IPS DF 6.9 (cell line): ENCODE data around the gene DCLK2.

ENCODE experiments used
- DNase-seq: peaks from one replicate; pipeline ENCODE4 v3.0.0-alpha.2; 2013; ENCODE audit warnings: low read depth, low spot score
- H3K27ac ChIP-seq: one replicate; pipeline ENCODE4 v1.5.1; 2013; ENCODE audit warnings: low read length, control low read depth
- H3K27me3 ChIP-seq: 2 replicates; pipeline ENCODE4 v1.6.1; 2013; ENCODE audit warnings: mild to moderate bottlenecking, low read length; ENCODE audit not compliant: control insufficient read depth, insufficient read depth
- H3K36me3 ChIP-seq: 2 replicates; pipeline ENCODE4 v1.6.1; 2013; ENCODE audit warnings: low read length; ENCODE audit not compliant: control insufficient read depth, insufficient read depth
- H3K4me1 ChIP-seq: 2 replicates; pipeline ENCODE4 v1.6.1; 2013; ENCODE audit warnings: low read length; ENCODE audit not compliant: control insufficient read depth, insufficient read depth
- H3K4me3 ChIP-seq: 2 replicates; pipeline ENCODE4 v1.5.1; 2013; ENCODE audit warnings: mild to moderate bottlenecking, low read length
- H3K9me3 ChIP-seq: 2 replicates; pipeline ENCODE4 v1.6.1; 2013; ENCODE audit warnings: low read length, inconsistent platforms; ENCODE audit not compliant: control insufficient read depth, insufficient read depth
- WGBS: extraction: QIAGEN DNeasy Blood & Tissue Kit; methylation state at CpG from one replicate; pipeline ENCODE4 v1.1.7; 2013; ENCODE audit warnings: mixed read lengths, missing lambda C conversion rate; ENCODE audit not compliant: insufficient read length, insufficient coverage; 5-methylcytosine and 5-hydroxymethylcytosine counted together

The DCLK2 gene

DNA sequence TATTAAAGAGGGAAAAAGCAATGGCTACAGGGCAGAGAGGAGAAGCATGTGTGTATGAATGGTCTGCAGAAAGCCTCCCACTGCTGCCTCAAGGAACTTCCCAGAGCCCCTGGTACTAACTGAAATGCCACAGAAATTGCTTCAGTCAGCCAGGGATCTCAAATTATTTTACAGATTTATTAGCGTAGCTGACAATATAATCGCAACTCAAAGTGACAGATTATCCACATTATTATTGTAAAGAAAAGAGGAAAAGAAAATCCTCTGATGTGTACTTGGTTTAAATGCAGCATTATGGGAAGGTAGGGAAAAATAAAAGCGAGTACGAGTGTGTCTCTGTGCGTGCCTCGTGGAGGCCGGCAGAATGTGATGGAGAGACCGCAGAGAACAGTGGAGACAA is 202.7 kb downstream of the DCLK2 start:
- DNase-seq, result no peak
- no peaks in the 10 kb centered on the region for H3K9me3 ChIP-seq
- H3K27ac ChIP-seq, result no peak overlapping the region
- no CpG with 5 or more reads among the region's 8 CpGs for WGBS
- peaks cover 2% of the 10 kb centered on the region; the same call in 1 of the 2 replicates for H3K36me3 ChIP-seq
- no peak overlapping the region for H3K4me3 ChIP-seq
- no peaks in the 10 kb centered on the region for H3K27me3 ChIP-seq
- no peaks in the 10 kb centered on the region for H3K4me1 ChIP-seq

DNA sequence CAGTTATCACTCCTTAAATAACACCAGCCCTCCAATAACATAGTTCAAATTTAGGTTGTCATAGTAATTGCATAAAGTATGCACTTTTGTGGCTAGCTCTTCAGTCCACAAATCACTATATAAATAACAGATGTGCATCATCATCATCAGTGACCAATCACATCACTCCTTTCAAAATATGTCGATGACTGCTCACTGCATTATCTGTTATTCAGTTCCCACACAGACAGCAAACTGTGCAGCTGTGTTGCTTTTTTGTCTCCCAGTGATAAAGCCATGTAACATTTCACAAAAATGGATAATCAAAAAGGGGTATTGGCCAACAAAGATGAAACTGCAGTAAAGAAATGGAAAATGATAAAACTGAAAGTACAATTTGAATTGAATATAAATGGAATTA is 205.4 kb downstream of the DCLK2 start:
- Histone ChIP-seq H3K4me3 (no peak overlapping the region), H3K36me3 (no peaks in the 10 kb centered on the region), H3K9me3 (no peaks in the 10 kb centered on the region), H3K4me1 (no peaks in the 10 kb centered on the region), H3K27me3 (no peaks in the 10 kb centered on the region), H3K27ac (no peak overlapping the region)
- no CpG with 5 or more reads among the region's 1 CpG for WGBS
- DNase-seq, result no peak

DNA sequence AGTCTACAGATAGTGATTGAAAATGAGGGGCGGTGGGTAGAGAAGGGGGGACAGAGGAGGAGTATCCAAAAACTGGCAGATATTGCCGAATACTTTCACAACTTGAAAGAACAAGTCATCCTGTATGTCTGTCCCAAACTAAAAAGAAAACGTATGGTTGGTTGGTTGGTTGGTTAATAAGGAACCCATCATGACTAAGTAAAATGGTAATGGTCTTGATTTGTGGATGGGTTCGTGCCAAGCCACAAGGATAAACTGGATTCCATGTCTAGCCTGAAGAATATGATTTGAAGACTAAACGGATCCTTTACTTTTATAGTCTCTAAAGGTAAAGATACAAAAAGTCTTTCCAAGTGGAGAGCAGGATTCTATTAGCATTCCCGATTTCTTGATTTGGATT is 208.4 kb downstream of the DCLK2 start:
- H3K4me3 ChIP-seq, result no peak overlapping the region
- H3K27me3 ChIP-seq, result no peaks in the 10 kb centered on the region
- H3K4me1 ChIP-seq, result no peaks in the 10 kb centered on the region
- H3K36me3 ChIP-seq, result no peaks in the 10 kb centered on the region
- no peak overlapping the region for H3K27ac ChIP-seq
- no CpG with 5 or more reads among the region's 6 CpGs for WGBS
- DNase-seq, result no peak
- no peaks in the 10 kb centered on the region for H3K9me3 ChIP-seq

DNA sequence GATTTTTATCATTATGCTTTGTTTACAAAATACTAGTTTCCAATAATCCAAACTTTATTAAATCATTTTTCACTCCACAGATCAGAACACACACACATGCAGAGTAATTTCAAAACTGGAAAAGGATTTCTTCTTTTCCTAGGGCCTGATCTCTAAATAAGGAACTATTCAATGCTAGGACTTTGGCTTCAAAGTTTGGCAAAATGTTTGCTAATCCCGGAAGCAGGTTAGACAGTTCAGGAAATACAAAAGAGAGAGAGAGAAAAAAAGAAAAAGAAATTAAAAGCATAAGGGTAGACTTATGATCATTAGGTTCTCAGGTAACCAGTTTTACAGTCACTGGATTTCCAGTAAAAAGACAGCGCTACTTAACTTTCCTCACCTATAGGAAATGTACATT is 211.0 kb downstream of the DCLK2 start:
- H3K9me3 ChIP-seq, result no peaks in the 10 kb centered on the region
- WGBS, result no CpG with 5 or more reads among the region's 2 CpGs
- no peaks in the 10 kb centered on the region for H3K27me3 ChIP-seq
- H3K4me3 ChIP-seq, result no peak overlapping the region
- H3K27ac ChIP-seq, result no peak overlapping the region
- no peaks in the 10 kb centered on the region for H3K36me3 ChIP-seq
- H3K4me1 ChIP-seq, result no peaks in the 10 kb centered on the region
- DNase-seq, result no peak

DNA sequence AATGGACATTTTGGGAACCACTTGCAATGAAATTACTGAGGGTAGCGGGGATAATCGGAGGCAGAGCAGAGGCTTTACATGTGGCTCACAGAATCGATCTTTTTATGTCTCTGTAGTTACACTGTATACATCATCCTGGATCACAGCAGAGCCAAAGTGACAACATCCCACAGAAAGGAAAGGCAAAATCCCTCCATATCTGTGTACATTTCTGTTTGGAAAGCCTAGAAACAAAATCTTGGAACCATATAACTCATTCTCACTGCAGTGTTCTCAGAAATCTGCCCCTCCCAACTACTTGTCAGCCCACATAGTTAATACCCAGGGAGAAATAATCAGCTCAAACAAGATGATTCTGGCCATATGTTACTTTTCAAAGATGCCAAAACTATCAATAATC is 211.6 kb downstream of the DCLK2 start:
- no peak overlapping the region for H3K4me3 ChIP-seq
- H3K27me3 ChIP-seq, result no peaks in the 10 kb centered on the region
- WGBS, result no CpG with 5 or more reads among the region's 3 CpGs
- H3K9me3 ChIP-seq, result no peaks in the 10 kb centered on the region
- no peaks in the 10 kb centered on the region for H3K4me1 ChIP-seq
- H3K36me3 ChIP-seq, result no peaks in the 10 kb centered on the region
- no peak overlapping the region for H3K27ac ChIP-seq
- no peak for DNase-seq

DNA sequence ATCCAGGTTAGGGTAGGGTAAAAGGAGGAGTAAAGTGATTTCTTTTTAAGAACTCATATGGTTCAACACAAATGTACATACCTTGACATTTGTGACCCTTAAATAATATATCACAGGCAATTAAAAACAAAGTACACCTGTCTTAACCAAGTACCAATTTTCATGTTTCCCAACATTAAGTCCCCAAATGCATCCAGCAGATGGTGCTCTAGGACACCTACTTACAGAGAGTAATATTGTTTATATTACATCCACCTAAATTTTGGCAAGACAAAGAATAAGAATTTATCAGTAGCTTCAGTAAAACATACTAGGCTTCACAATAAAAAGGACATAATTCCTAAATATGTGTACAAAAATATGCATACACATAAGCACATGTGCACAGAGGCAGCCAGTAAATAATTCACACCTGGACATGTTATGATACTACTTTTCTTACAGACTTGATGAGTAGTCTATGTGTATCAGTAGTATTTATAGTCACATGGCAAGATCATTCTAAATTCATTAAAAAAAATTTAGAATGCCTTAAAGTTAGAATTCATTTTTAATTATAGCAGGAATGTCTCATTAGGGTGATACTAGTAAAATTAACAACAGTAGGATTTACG is 219.7 kb downstream of the DCLK2 start:
- H3K9me3 ChIP-seq, result no peaks in the 10 kb centered on the region
- no peaks in the 10 kb centered on the region for H3K27me3 ChIP-seq
- H3K36me3 ChIP-seq, result no peaks in the 10 kb centered on the region
- H3K4me3 ChIP-seq, result no peak overlapping the region
- no CpG with 5 or more reads among the region's 1 CpG for WGBS
- DNase-seq, result no peak
- no peaks in the 10 kb centered on the region for H3K4me1 ChIP-seq
- no peak overlapping the region for H3K27ac ChIP-seq

DNA sequence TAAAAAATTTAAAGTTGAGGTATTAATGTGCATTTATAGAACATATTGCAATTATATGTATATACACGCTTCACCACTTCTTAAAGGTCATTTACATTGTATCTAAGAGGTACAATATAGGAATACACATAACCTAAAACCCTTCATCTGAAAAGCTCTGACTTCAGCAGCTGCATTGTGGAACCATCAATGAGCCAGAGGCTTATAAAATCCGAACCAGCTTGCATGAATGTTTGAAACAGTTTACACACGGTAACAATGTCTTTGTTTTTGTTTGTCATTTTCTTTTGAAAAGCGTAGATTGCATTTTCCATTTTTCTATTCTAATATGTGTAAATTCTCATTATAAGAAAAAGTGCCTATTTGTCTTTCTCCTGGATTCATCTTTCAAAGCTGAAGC is 221.6 kb downstream of the DCLK2 start:
- no peaks in the 10 kb centered on the region for H3K9me3 ChIP-seq

DNA sequence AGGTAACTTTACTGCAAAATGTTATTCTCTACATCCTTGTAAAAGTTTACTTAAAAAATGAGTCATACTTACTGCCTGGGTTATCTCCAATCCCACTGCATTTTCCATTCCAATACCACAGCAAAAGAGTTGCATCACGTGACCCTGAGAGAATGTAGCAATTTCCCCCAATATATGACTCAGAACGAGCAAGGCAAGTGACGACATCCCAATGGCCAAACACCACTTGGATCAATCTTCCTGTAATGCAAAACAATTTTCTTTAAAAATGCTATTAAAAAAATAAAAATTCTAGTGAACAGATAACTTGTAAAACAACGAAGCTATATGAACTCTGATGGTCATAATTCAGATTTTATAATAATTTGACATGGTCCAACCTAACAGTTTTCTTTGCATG is 224.3 kb downstream of the DCLK2 start:
- H3K36me3 ChIP-seq, result no peaks in the 10 kb centered on the region
- no peaks in the 10 kb centered on the region for H3K4me1 ChIP-seq
- H3K27ac ChIP-seq, result no peak overlapping the region
- DNase-seq, result no peak
- WGBS, result no CpG with 5 or more reads among the region's 4 CpGs
- H3K27me3 ChIP-seq, result no peaks in the 10 kb centered on the region
- H3K9me3 ChIP-seq, result no peaks in the 10 kb centered on the region
- H3K4me3 ChIP-seq, result no peak overlapping the region

More for the DNA sequence above, 221.6 kb downstream of the DCLK2 start:
- Histone ChIP-seq H3K4me3 (no peak overlapping the region), H3K27ac (no peak overlapping the region), H3K4me1 (no peaks in the 10 kb centered on the region), H3K36me3 (no peaks in the 10 kb centered on the region), H3K27me3 (no peaks in the 10 kb centered on the region)
- no peak for DNase-seq
- no CpG with 5 or more reads among the region's 4 CpGs for WGBS

DNA sequence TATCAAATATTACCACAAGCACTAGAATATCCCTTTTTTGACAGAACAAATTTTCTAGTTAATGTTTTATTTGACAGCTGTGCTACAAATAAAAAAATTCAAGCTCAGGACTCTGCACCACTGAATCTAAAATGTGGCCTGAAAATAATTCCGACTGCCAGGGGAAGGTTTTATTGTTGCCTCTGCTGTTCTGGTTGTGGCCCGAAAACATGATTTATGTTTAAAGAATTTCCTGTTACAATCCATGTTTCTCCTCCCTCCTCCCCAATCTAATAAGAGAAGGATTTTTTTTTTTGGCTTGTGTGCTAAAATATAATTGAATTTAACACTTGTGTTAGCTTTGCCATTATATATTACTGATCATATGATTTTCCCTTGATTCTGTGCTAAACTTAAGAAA is 227.8 kb downstream of the DCLK2 start:
- WGBS, result no CpG with 5 or more reads among the region's 2 CpGs

DNA sequence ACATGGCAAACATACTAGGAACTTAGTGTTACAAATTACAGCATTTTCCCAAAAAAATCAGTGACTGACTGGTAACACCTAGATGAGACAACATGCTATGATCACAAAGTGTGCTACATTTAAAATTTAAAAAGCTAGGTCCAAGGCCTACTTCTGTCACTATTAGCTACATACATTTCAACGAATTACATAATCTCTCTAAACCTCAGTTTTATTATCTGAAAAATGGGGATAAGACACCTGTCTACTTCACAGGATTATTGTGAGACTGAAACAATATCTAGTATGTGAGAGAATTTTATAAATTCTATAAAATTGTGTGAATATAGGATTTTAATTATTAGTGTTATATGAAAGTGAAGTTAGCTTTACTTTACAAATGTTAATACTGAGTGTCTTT is 228.5 kb downstream of the DCLK2 start:
- DNase-seq, result no peak
- Histone ChIP-seq H3K9me3 (no peaks in the 10 kb centered on the region), H3K4me1 (no peaks in the 10 kb centered on the region), H3K4me3 (no peak overlapping the region), H3K27ac (no peak overlapping the region), H3K36me3 (no peaks in the 10 kb centered on the region), H3K27me3 (no peaks in the 10 kb centered on the region)
- WGBS, result no CpG with 5 or more reads among the region's 1 CpG

More for the DNA sequence above, 227.8 kb downstream of the DCLK2 start:
- Histone ChIP-seq H3K9me3 (no peaks in the 10 kb centered on the region), H3K27me3 (no peaks in the 10 kb centered on the region), H3K4me1 (no peaks in the 10 kb centered on the region), H3K36me3 (no peaks in the 10 kb centered on the region), H3K4me3 (no peak overlapping the region), H3K27ac (no peak overlapping the region)
- DNase-seq, result no peak
